IMR-90 (cell line): ENCODE data around the gene STAMBPL1. TPM values are rescaled to one million over a fixed set of nuclear protein-coding genes. Genes with fewer than 3 reads are reported as not detected.

Experiments used
- ATAC-seq: fragments of 200-7000 bp; cut with Tn5 transposase; 2 replicates; pipeline ENCODE4 v1.9.1; 2020; ENCODE audit warnings: low read depth, mild to moderate bottlenecking, moderate library complexity
- BruUV-seq: library from RNA; stranded (reverse); fragments of 400-500 nt; replicated peaks from 2 replicates; lab custom pipeline; 2021; lab: Mats Ljungman, UMichigan
- CTCF ChIA-PET: fragments of 300-600 bp; formaldehyde crosslinking; extraction: SDS; loops from one replicate; lab custom pipeline; 2021; ENCODE audit warnings: antibody characterized with exemption; lab: Yijun Ruan, JAX
- POLR2A ChIA-PET: fragments of 300-600 bp; sonication (Branson Sonifier 250); formaldehyde crosslinking; loops from one replicate; lab custom pipeline; 2022; ENCODE audit warnings: antibody characterized with exemption; ENCODE audit not compliant: unreplicated experiment; lab: Charles Lee
- DNase-seq: peaks from one replicate; pipeline ENCODE4 v3.0.0; 2013
- H2AFZ ChIP-seq: replicated peaks from 2 replicates; pipeline ENCODE3; 2013; ENCODE audit warnings: low read length, mild to moderate bottlenecking; ENCODE audit not compliant: poor library complexity
- H2AK5ac ChIP-seq: 2 replicates; pipeline ENCODE4 v1.6.1; 2013; ENCODE audit warnings: low read depth, low read length, inconsistent platforms
- H2AK9ac ChIP-seq: replicated peaks from 2 replicates; pipeline ENCODE3; 2013; ENCODE audit warnings: mild to moderate bottlenecking, low read depth, low read length, moderate library complexity; ENCODE audit not compliant: poor library complexity
- H2BK120ac ChIP-seq: 2 replicates; pipeline ENCODE4 v1.6.1; 2013; ENCODE audit warnings: low read depth, low read length, inconsistent platforms
- H2BK15ac ChIP-seq: 3 replicates; pipeline ENCODE4 v1.6.1; 2013; ENCODE audit warnings: low read depth, low read length, inconsistent platforms
- H2BK20ac ChIP-seq: 2 replicates; pipeline ENCODE4 v1.6.1; 2013; ENCODE audit warnings: low read depth, mild to moderate bottlenecking, inconsistent platforms, low read length, moderate library complexity
- H2BK5ac ChIP-seq: 2 replicates; pipeline ENCODE4 v1.6.1; 2013; ENCODE audit warnings: mild to moderate bottlenecking, low read depth, low read length, inconsistent platforms; ENCODE audit not compliant: poor library complexity, severe bottlenecking
- H3K14ac ChIP-seq: replicated peaks from 2 replicates; pipeline ENCODE4 v1.6.1; 2013; ENCODE audit warnings: low read depth, low read length, inconsistent platforms
- H3K18ac ChIP-seq: 2 replicates; pipeline ENCODE4 v1.6.1; 2013; ENCODE audit warnings: low read depth, low read length, control low read depth
- H3K23ac ChIP-seq: 2 replicates; pipeline ENCODE4 v1.6.1; 2013; ENCODE audit warnings: low read depth, low read length, inconsistent platforms
- H3K27ac ChIP-seq: 2 replicates; pipeline ENCODE4 v1.5.1; 2013; ENCODE audit warnings: mild to moderate bottlenecking, control low read depth, low read length; ENCODE audit not compliant: insufficient read depth
- H3K27me3 ChIP-seq: 2 replicates; pipeline ENCODE4 v1.6.1; 2013; ENCODE audit warnings: low read length; ENCODE audit not compliant: control insufficient read depth, insufficient read depth
- H3K36me3 ChIP-seq: 2 replicates; pipeline ENCODE4 v1.6.1; 2013; ENCODE audit warnings: low read length, mixed read lengths; ENCODE audit not compliant: control insufficient read depth, insufficient read depth
- H3K4ac ChIP-seq: 2 replicates; pipeline ENCODE4 v1.6.1; 2013; ENCODE audit warnings: low read depth, low read length, inconsistent platforms
- H3K4me1 ChIP-seq: 2 replicates; pipeline ENCODE4 v1.6.1; 2013; ENCODE audit warnings: low read length, mixed read lengths; ENCODE audit not compliant: control insufficient read depth, insufficient read depth
- H3K4me2 ChIP-seq: 2 replicates; pipeline ENCODE4 v1.6.1; 2013; ENCODE audit warnings: low read depth, mild to moderate bottlenecking, control low read depth, low read length, moderate library complexity
- H3K4me3 ChIP-seq: 2 replicates; pipeline ENCODE4 v1.5.1; 2013; ENCODE audit warnings: low read depth, mild to moderate bottlenecking, control low read depth, low read length, moderate library complexity; ENCODE audit not compliant: insufficient read depth
- H3K56ac ChIP-seq: 2 replicates; pipeline ENCODE4 v1.6.1; 2013; ENCODE audit warnings: low read length, inconsistent platforms; ENCODE audit not compliant: insufficient read depth; ENCODE audit errors: extremely low read depth
- H3K79me1 ChIP-seq, 2 experiments: 2 replicates each; pipeline ENCODE4 v1.6.1; 2013; ENCODE audit warnings: low read length in 2 of 2, inconsistent platforms in 1 of 2, low read depth in 1 of 2
- H3K9ac ChIP-seq: 2 replicates; pipeline ENCODE4 v1.6.1; 2013; ENCODE audit warnings: low read depth, low read length, control low read depth
- H3K9me1 ChIP-seq: 2 replicates; pipeline ENCODE4 v1.6.1; 2013; ENCODE audit warnings: low read length, inconsistent platforms; ENCODE audit not compliant: insufficient read depth
- H3K9me3 ChIP-seq: 2 replicates; pipeline ENCODE4 v1.6.1; 2013; ENCODE audit warnings: low read length; ENCODE audit not compliant: control insufficient read depth, insufficient read depth
- H4K20me1 ChIP-seq: 2 replicates; pipeline ENCODE4 v1.6.1; 2013; ENCODE audit warnings: low read length, inconsistent platforms; ENCODE audit not compliant: insufficient read depth
- H4K5ac ChIP-seq: 2 replicates; pipeline ENCODE4 v1.6.1; 2013; ENCODE audit warnings: mild to moderate bottlenecking, low read depth, low read length, control low read depth
- H4K8ac ChIP-seq, 2 experiments: 2 replicates each; pipeline ENCODE4 v1.6.1; 2013; ENCODE audit warnings: low read depth in 2 of 2, low read length in 2 of 2, control low read depth in 1 of 2, inconsistent platforms in 1 of 2
- H4K91ac ChIP-seq: 2 replicates; pipeline ENCODE4 v1.6.1; 2013; ENCODE audit warnings: low read depth, low read length, inconsistent platforms; ENCODE audit not compliant: insufficient read depth
- BHLHE40 ChIP-seq: fragments of 150-350 bp; IDR thresholded peaks from 2 replicates; pipeline ENCODE4 v1.6.1; 2016; ENCODE audit warnings: mild to moderate bottlenecking, low read depth, low read length
- CEBPB ChIP-seq: IDR thresholded peaks from 2 replicates; pipeline ENCODE4 v1.6.1; 2012; ENCODE audit warnings: low read depth, low read length, improper control_type of control experiment
- CHD1 ChIP-seq: IDR thresholded peaks from 2 replicates; pipeline ENCODE4 v1.6.1; 2012; ENCODE audit warnings: low read depth, low read length, improper control_type of control experiment
- FOS ChIP-seq: fragments of 150-350 bp; IDR thresholded peaks from 2 replicates; pipeline ENCODE4 v1.6.1; 2016; ENCODE audit warnings: low read depth, low read length
- MXI1 ChIP-seq: IDR thresholded peaks from 2 replicates; pipeline ENCODE4 v1.6.1; 2012; ENCODE audit warnings: low read depth, mild to moderate bottlenecking, low read length, moderate library complexity, borderline replicate concordance
- NFE2L2 ChIP-seq: fragments of 150-350 bp; IDR thresholded peaks from 2 replicates; pipeline ENCODE4 v1.6.1; 2016; ENCODE audit warnings: low read depth, mild to moderate bottlenecking, low read length
- RAD21 ChIP-seq: IDR thresholded peaks from 2 replicates; pipeline ENCODE4 v1.6.1; 2012; ENCODE audit warnings: low read length, improper control_type of control experiment
- RCOR1 ChIP-seq: IDR thresholded peaks from 2 replicates; pipeline ENCODE4 v1.6.1; 2012; ENCODE audit warnings: mild to moderate bottlenecking, low read length, improper control_type of control experiment; ENCODE audit not compliant: insufficient replicate concordance
- WGBS, 2 experiments: methylation state at CpG; one replicate each; pipeline versions ENCODE4 v1.1.5 to v1.1.7; 2013; ENCODE audit warnings: missing lambda C conversion rate in 2 of 2; ENCODE audit not compliant: insufficient read length in 1 of 2; ENCODE audit errors: extremely low coverage in 2 of 2; 5-methylcytosine and 5-hydroxymethylcytosine counted together
- dilution Hi-C: fragments of 300-500 bp; cut with HindIII; formaldehyde crosslinking; loops from one replicate; pipeline ENCODE4 v1.14.3; 2018; ENCODE audit warnings: low sequenced_read_pairs; ENCODE audit not compliant: unreplicated experiment
- in situ Hi-C: fragments of 300-500 bp; cut with MboI; formaldehyde crosslinking; loops from 3 replicates; pipeline ENCODE4 v1.14.3; 2019; ENCODE audit warnings: low sequenced_read_pairs, inconsistent platforms, mixed read lengths
- intact Hi-C: fragments of 100-400 bp; cut with micrococcal nuclease; formaldehyde crosslinking; loops from 2 replicates; pipeline ENCODE4 v1.10.0; 2022
- polyA plus RNA-seq, 3 experiments: library from polyadenylated mRNA; depleted of rRNA; stranded (reverse); fragments of >200 nt; gene quantifications; 2 replicates each; pipeline ENCODE4 v1.2.3, GENCODE V29; 2012; ENCODE audit warnings: low replicate concordance in 1 of 3
- total RNA-seq: library from RNA; depleted of rRNA; stranded (reverse); fragments of >200 nt; gene quantifications from 2 replicates; pipeline ENCODE4 v1.2.3, GENCODE V29; 2012
- TF ChIP-seq, protein P1 (sequence below): fragments of 150-350 bp; IDR thresholded peaks from 2 replicates; pipeline ENCODE4 v1.6.1; 2016; ENCODE audit warnings: low read depth, mild to moderate bottlenecking, low read length, moderate library complexity, borderline replicate concordance
- TF ChIP-seq, protein P2 (sequence below): fragments of 150-350 bp; IDR thresholded peaks from 2 replicates; pipeline ENCODE4 v1.6.1; 2017; ENCODE audit warnings: mild to moderate bottlenecking, antibody characterized with exemption, low read length, low read depth
- TF ChIP-seq, protein P3 (sequence below): conservative IDR thresholded peaks from 2 replicates; pipeline ENCODE4 v1.5.1; 2012; ENCODE audit warnings: mild to moderate bottlenecking, low read depth, low read length, improper control_type of control experiment

The STAMBPL1 gene
- total and polyA plus RNA-seq, 2 of the 4 experiments (the other 2 are of a cell fraction), result 26.8 to 28.1 TPM

DNA sequence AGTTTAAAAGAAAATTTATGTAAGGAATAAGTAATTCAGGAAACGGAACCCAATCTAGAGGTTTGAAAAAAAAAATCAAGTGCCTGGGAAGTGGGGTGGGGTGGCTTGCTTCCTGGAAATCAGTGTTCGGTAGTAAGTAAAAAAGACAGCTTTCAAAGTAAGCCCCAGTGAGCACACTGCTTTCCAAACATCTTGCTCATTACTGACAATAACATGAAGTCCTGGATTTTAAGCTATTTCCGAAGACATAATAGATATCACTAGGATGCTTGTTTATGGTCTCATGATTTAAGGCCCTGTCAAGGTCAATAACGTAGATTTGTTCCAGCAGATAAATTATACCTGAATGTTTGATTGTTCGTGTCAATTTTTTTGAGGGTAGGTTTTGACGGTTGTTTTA is 1.3 kb downstream of the STAMBPL1 start:
- ChIA-PET POLR2A (interaction anchor here (0.6 to 0.9 kb wide), 3 partner anchors 24 to 51 kb away, joined by 3 to 4 read pairs (median 4); no protein-coding TSS in a partner anchor), CTCF (interaction anchor here (0.7 to 1.2 kb wide), 5 partner anchors 28 to 235 kb away, joined by 3 to 4 read pairs (median 3); no protein-coding TSS in a partner anchor)
- Histone ChIP-seq H4K91ac (peak overlapping the region; percentile 97), H2BK20ac (peak overlapping the region; percentile 98), H2AFZ (no peak overlapping the region), H2BK15ac (peak overlapping the region; percentile 93), H3K14ac (peak overlapping the region; percentile 99), H3K4me1 (peaks cover 16% of the 10 kb centered on the region), H3K4ac (peak overlapping the region; percentile 99), H3K79me1 (peaks cover 10 to 44% of the 10 kb centered on the region in 2 experiments), H3K4me2 (peak overlapping the region; percentile 92), H3K9ac (peak overlapping the region; percentile 98), H2BK120ac (peak overlapping the region; percentile 99), H3K4me3 (peak overlapping the region; percentile 90), H4K5ac (peak overlapping the region; percentile 90; the same call in 1 of the 2 replicates), H3K23ac (peak overlapping the region; percentile 100), H3K9me3 (no peaks in the 10 kb centered on the region), H3K9me1 (peaks cover 9% of the 10 kb centered on the region; the same call in 1 of the 2 replicates), H3K18ac (peak overlapping the region; percentile 98), H2AK5ac (peak overlapping the region; percentile 31; the same call in 1 of the 2 replicates), H4K20me1 (no peaks in the 10 kb centered on the region; the same call in 1 of the 2 replicates), H4K8ac (peak overlapping the region; percentile 84 to 99), H3K56ac (peak overlapping the region; percentile 99), H3K36me3 (no peaks in the 10 kb centered on the region; the same call in 1 of the 2 replicates), H2AK9ac (no peak overlapping the region), H2BK5ac (peak overlapping the region; percentile 96), H3K27ac (peak overlapping the region; percentile 98), H3K27me3 (no peaks in the 10 kb centered on the region)
- in situ Hi-C loops, result no loop called here
- BruUV-seq, result TSS peak; percentile 24
- dilution Hi-C loops, result no loop called here
- intact Hi-C loops, result loop anchor here (2.0 kb wide), 1 partner anchor 45 kb away; no protein-coding TSS in a partner anchor
- ATAC-seq (no peak), DNase-seq (no peak)
- TF ChIP-seq CHD1 (no peak), MXI1 (no peak), CEBPB (no peak), FOS (no peak), NFE2L2 (no peak), RAD21 (no peak), BHLHE40 (no peak), RCOR1 (no peak)
- TF ChIP-seq, protein P1, sequence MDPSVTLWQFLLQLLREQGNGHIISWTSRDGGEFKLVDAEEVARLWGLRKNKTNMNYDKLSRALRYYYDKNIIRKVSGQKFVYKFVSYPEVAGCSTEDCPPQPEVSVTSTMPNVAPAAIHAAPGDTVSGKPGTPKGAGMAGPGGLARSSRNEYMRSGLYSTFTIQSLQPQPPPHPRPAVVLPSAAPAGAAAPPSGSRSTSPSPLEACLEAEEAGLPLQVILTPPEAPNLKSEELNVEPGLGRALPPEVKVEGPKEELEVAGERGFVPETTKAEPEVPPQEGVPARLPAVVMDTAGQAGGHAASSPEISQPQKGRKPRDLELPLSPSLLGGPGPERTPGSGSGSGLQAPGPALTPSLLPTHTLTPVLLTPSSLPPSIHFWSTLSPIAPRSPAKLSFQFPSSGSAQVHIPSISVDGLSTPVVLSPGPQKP, result no peak
- TF ChIP-seq, protein P2, sequence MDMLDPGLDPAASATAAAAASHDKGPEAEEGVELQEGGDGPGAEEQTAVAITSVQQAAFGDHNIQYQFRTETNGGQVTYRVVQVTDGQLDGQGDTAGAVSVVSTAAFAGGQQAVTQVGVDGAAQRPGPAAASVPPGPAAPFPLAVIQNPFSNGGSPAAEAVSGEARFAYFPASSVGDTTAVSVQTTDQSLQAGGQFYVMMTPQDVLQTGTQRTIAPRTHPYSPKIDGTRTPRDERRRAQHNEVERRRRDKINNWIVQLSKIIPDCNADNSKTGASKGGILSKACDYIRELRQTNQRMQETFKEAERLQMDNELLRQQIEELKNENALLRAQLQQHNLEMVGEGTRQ, result no peak
- TF ChIP-seq, protein P3, sequence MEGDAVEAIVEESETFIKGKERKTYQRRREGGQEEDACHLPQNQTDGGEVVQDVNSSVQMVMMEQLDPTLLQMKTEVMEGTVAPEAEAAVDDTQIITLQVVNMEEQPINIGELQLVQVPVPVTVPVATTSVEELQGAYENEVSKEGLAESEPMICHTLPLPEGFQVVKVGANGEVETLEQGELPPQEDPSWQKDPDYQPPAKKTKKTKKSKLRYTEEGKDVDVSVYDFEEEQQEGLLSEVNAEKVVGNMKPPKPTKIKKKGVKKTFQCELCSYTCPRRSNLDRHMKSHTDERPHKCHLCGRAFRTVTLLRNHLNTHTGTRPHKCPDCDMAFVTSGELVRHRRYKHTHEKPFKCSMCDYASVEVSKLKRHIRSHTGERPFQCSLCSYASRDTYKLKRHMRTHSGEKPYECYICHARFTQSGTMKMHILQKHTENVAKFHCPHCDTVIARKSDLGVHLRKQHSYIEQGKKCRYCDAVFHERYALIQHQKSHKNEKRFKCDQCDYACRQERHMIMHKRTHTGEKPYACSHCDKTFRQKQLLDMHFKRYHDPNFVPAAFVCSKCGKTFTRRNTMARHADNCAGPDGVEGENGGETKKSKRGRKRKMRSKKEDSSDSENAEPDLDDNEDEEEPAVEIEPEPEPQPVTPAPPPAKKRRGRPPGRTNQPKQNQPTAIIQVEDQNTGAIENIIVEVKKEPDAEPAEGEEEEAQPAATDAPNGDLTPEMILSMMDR, result no peak
- 0% methylated on average over 1 of the region's 6 CpGs; no CpG with 5 or more reads in 1 of the 2 experiments for WGBS, 2 experiments
